HepG2 (cell line): Measurements from ENCODE around the gene TTC1. TPM values are rescaled to one million over a fixed set of nuclear protein-coding genes. Genes with fewer than 3 reads are reported as not detected.

Source experiments
- ATAC-seq: fragments of 200-7000 bp; cut with Tn5 transposase; 3 replicates; pipeline ENCODE4 v1.9.1; 2020; ENCODE audit warnings: mild to moderate bottlenecking, moderate library complexity
- BruUV-seq: library from RNA; stranded (reverse); fragments of 400-500 nt; replicated peaks from 2 replicates; lab custom pipeline; 2021; lab: Mats Ljungman, UMichigan
- CTCF ChIA-PET: fragments of 300-600 bp; formaldehyde crosslinking; extraction: SDS; loops from one replicate; lab custom pipeline; 2021; ENCODE audit warnings: low total read pairs, inconsistent platforms, low intra/inter-chr PET ratio; lab: Yijun Ruan, JAX
- POLR2A ChIA-PET: fragments of 350-600 bp; sonication (Branson Sonifier 250); formaldehyde crosslinking; loops from one replicate; lab custom pipeline; 2020; ENCODE audit warnings: antibody characterized with exemption, inconsistent platforms; lab: Yijun Ruan, JAX
- DNase-seq: peaks from one replicate; pipeline ENCODE4 v3.0.0-alpha.2; 2015; ENCODE audit warnings: low spot score
- FAIRE-seq: peaks from 3 replicates; lab custom pipeline; 2011; peaks lifted over from hg19 to GRCh38; lab: Jason Lieb, UNC
- H2AFZ ChIP-seq: one replicate; pipeline ENCODE4 v1.6.1; 2011; ENCODE audit warnings: low read length, inconsistent platforms
- H3K27ac ChIP-seq: fragments of 300-600 bp; 3 replicates; pipeline ENCODE4 v1.8.0; 2011; ENCODE audit warnings: mixed run types, mild to moderate bottlenecking, mixed read lengths, low read length, inconsistent platforms; ENCODE audit not compliant: insufficient read depth; ENCODE audit errors: extremely low read length
- H3K27me3 ChIP-seq, 2 experiments: fragments of 200-600 bp in 1 of 2; 2 replicates in 1 of 2; 3 replicates in 1 of 2; pipeline versions ENCODE4 v1.6.0 to v1.8.0; 2011; ENCODE audit warnings: low read length in 2 of 2, mild to moderate bottlenecking in 2 of 2, moderate library complexity in 2 of 2, inconsistent platforms in 1 of 2; ENCODE audit not compliant: insufficient read depth in 2 of 2, control insufficient read depth in 1 of 2
- H3K36me3 ChIP-seq, 2 experiments: fragments of 200-600 bp in 1 of 2; replicated peaks in 1 of 2; 2 replicates in 1 of 2; 3 replicates in 1 of 2; pipeline versions ENCODE4 v1.5.1 to v1.8.0; 2011; ENCODE audit warnings: low read length in 2 of 2, inconsistent platforms in 1 of 2; ENCODE audit not compliant: insufficient read depth in 2 of 2, control insufficient read depth in 1 of 2
- H3K4me1 ChIP-seq: 2 replicates; pipeline ENCODE4 v1.5.1; 2012; ENCODE audit warnings: low read length, inconsistent platforms; ENCODE audit not compliant: insufficient read depth
- H3K4me2 ChIP-seq: 2 replicates; pipeline ENCODE4 v1.6.0; 2011; ENCODE audit warnings: low read depth, low read length, inconsistent platforms
- H3K4me3 ChIP-seq, 3 experiments: fragments of 200-600 bp in 1 of 3; sonication (generic), shearing (Covaris generic) in 1 of 3; replicated peaks in 1 of 3; 2 replicates each; pipeline ENCODE4 v1.5.1; 2011 to 2016; ENCODE audit warnings: low read length in 3 of 3, inconsistent platforms in 2 of 3, low read depth in 2 of 3, mild to moderate bottlenecking in 2 of 3, control low read depth in 1 of 3, mixed read lengths in 1 of 3; ENCODE audit not compliant: insufficient read depth in 1 of 3
- H3K79me2 ChIP-seq: one replicate; pipeline ENCODE4 v1.6.1; 2011; ENCODE audit warnings: low read length, inconsistent platforms; ENCODE audit not compliant: insufficient read depth
- H3K9ac ChIP-seq: 2 replicates; pipeline ENCODE4 v1.6.0; 2011; ENCODE audit warnings: mild to moderate bottlenecking, low read depth, low read length, inconsistent platforms; ENCODE audit not compliant: insufficient read depth
- H3K9me3 ChIP-seq: 2 replicates; pipeline ENCODE4 v1.5.1; 2012; ENCODE audit warnings: mild to moderate bottlenecking, low read length
- H4K20me1 ChIP-seq: 2 replicates; pipeline ENCODE4 v1.6.0; 2011; ENCODE audit warnings: inconsistent platforms, mild to moderate bottlenecking, low read length, moderate library complexity; ENCODE audit not compliant: insufficient read depth
- CEBPG ChIP-seq: IDR thresholded peaks from 2 replicates; pipeline ENCODE4 v1.6.1; 2016
- MIXL1 ChIP-seq: IDR thresholded peaks from 2 replicates; pipeline ENCODE4 v1.6.1; 2016
- SP5 ChIP-seq: IDR thresholded peaks from 2 replicates; pipeline ENCODE4 v1.6.1; 2016; ENCODE audit warnings: low read depth, borderline replicate concordance
- TBX2 ChIP-seq: sonication (generic); formaldehyde crosslinking; IDR thresholded peaks from 2 replicates; pipeline ENCODE4 v1.5.0; 2020; ENCODE audit warnings: missing genetic modification reagents, mild to moderate bottlenecking, borderline replicate concordance
- TOE1 ChIP-seq: sonication (generic); formaldehyde crosslinking; IDR thresholded peaks from 2 replicates; pipeline ENCODE4 v1.4.0; 2020; ENCODE audit warnings: mild to moderate bottlenecking, missing genetic modification reagents
- ZMYM3 ChIP-seq: sonication (generic); formaldehyde crosslinking; IDR thresholded peaks from 2 replicates; pipeline ENCODE4 v1.5.1; 2020; ENCODE audit warnings: mild to moderate bottlenecking, missing genetic modification reagents
- ZMYM4 ChIP-seq: sonication (generic); formaldehyde crosslinking; IDR thresholded peaks from 2 replicates; pipeline ENCODE4 v1.8.1; 2023; ENCODE audit warnings: mild to moderate bottlenecking, missing genetic modification reagents
- ZSCAN9 ChIP-seq: IDR thresholded peaks from 2 replicates; pipeline ENCODE4 v1.6.1; 2016; ENCODE audit warnings: borderline replicate concordance
- WGBS: methylation state at CpG from one replicate; pipeline ENCODE4 v1.1.6; 2017; ENCODE audit warnings: low lambda C conversion rate; 5-methylcytosine and 5-hydroxymethylcytosine counted together
- in situ Hi-C: cut with HindIII; loops from 2 replicates; pipeline ENCODE4 v1.10.0; 2017; ENCODE audit warnings: low pct_unique_long_range_greater_than_20kb; ENCODE audit not compliant: extremely low pct_ligation_motif_present
- intact Hi-C: fragments of 100-400 bp; cut with micrococcal nuclease; formaldehyde crosslinking; loops from one replicate; pipeline ENCODE4 v1.10.0; 2022; ENCODE audit not compliant: unreplicated experiment
- polyA plus RNA-seq, 8 experiments: library from polyadenylated mRNA; depleted of rRNA in 3 of 8; stranded (reverse) in 7 of 8; unstranded in 1 of 8; fragments of >200 nt; fragmentation: Illumina TruSeq in 4 of 8; extraction: Trizol in 4 of 8; gene quantifications; 2 replicates each; pipeline versions ENCODE4 v1.2.1 to v1.2.3, GENCODE V29; 2011 to 2016; ENCODE audit warnings: low read depth in 4 of 8, missing spikeins in 1 of 8, mixed read lengths in 1 of 8; ENCODE audit not compliant: insufficient read depth in 1 of 8
- total RNA-seq, 5 experiments: library from RNA; depleted of rRNA; stranded (reverse); fragments of >200 nt; fragmentation: Illumina TruSeq; extraction: Trizol; gene quantifications; 2 replicates each; pipeline ENCODE4 v1.2.3, GENCODE V29; 2016; ENCODE audit warnings: low read depth in 1 of 5
- TF ChIP-seq, protein P1 (sequence below): sonication (generic); formaldehyde crosslinking; IDR thresholded peaks from 2 replicates; pipeline ENCODE4 v1.5.0; 2020; ENCODE audit warnings: mild to moderate bottlenecking, missing genetic modification reagents
- TF ChIP-seq, protein P2 (sequence below): sonication (generic); formaldehyde crosslinking; IDR thresholded peaks from 2 replicates; pipeline ENCODE4 v1.5.0; 2020; ENCODE audit warnings: mild to moderate bottlenecking, missing genetic modification reagents
- TF ChIP-seq, protein P3 (sequence below): sonication (generic); formaldehyde crosslinking; IDR thresholded peaks from 2 replicates; pipeline ENCODE4 v1.4.0; 2020; ENCODE audit warnings: mild to moderate bottlenecking, missing genetic modification reagents

Gene TTC1
- total and polyA plus RNA-seq, 2 of the 13 experiments (the other 11 are each of a cell fraction or from before 2014, with no cell fraction given) = 16.1 to 72.1 TPM

DNA sequence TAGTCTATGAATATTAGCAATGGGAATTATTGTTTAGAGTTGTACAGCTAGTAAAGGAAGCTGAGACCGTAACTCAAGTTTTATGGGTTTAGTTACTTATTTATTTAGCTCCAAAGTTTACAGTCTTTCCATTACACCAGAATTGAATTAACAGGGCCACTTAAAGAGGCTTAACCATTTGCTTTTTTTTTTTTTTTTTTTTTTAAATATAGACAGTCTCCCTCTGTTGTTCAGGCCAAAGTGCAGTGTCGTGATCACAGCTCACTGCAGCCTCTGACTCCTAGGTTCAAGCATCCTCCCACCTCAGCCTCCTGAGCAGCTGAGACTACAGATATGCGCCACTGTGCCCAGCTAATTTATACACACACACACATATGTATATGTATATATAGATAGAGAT, 1.4 kb upstream of the TTC1 start:
- DNase-seq = no peak
- POLR2A ChIA-PET = no interaction called here
- Histone ChIP-seq H3K27me3 (no peaks in the 10 kb centered on the region; a peak in 1 of 5 replicates), H3K36me3 (peaks cover 0 to 6% of the 10 kb centered on the region in 2 experiments; a peak in 3 of 5 replicates), H2AFZ (peak overlapping the region; percentile 40)
- WGBS = 33% methylated on average over 3 of the region's 3 CpGs
- peak; percentile 55 for TF ChIP-seq ZMYM3 (CRISPR knock-in tag)
- no peak for TF ChIP-seq ZSCAN9 (CRISPR knock-in tag)
- no peak for TF ChIP-seq TBX2 (CRISPR knock-in tag)
- TF ChIP-seq MIXL1 (CRISPR knock-in tag) = no peak
- TF ChIP-seq SP5 (CRISPR knock-in tag) = no peak
- TF ChIP-seq, protein P1, sequence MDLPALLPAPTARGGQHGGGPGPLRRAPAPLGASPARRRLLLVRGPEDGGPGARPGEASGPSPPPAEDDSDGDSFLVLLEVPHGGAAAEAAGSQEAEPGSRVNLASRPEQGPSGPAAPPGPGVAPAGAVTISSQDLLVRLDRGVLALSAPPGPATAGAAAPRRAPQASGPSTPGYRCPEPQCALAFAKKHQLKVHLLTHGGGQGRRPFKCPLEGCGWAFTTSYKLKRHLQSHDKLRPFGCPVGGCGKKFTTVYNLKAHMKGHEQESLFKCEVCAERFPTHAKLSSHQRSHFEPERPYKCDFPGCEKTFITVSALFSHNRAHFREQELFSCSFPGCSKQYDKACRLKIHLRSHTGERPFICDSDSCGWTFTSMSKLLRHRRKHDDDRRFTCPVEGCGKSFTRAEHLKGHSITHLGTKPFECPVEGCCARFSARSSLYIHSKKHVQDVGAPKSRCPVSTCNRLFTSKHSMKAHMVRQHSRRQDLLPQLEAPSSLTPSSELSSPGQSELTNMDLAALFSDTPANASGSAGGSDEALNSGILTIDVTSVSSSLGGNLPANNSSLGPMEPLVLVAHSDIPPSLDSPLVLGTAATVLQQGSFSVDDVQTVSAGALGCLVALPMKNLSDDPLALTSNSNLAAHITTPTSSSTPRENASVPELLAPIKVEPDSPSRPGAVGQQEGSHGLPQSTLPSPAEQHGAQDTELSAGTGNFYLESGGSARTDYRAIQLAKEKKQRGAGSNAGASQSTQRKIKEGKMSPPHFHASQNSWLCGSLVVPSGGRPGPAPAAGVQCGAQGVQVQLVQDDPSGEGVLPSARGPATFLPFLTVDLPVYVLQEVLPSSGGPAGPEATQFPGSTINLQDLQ (CRISPR knock-in tag) = no peak
- TF ChIP-seq, protein P2, sequence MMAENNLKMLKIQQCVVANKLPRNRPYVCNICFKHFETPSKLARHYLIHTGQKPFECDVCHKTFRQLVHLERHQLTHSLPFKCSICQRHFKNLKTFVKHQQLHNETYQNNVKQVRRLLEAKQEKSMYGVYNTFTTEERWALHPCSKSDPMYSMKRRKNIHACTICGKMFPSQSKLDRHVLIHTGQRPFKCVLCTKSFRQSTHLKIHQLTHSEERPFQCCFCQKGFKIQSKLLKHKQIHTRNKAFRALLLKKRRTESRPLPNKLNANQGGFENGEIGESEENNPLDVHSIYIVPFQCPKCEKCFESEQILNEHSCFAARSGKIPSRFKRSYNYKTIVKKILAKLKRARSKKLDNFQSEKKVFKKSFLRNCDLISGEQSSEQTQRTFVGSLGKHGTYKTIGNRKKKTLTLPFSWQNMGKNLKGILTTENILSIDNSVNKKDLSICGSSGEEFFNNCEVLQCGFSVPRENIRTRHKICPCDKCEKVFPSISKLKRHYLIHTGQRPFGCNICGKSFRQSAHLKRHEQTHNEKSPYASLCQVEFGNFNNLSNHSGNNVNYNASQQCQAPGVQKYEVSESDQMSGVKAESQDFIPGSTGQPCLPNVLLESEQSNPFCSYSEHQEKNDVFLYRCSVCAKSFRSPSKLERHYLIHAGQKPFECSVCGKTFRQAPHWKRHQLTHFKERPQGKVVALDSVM (CRISPR knock-in tag) = peak; percentile 89
- no peak for TF ChIP-seq CEBPG (CRISPR knock-in tag)
- no peak for TF ChIP-seq TOE1 (CRISPR knock-in tag)
- TF ChIP-seq, protein P3, sequence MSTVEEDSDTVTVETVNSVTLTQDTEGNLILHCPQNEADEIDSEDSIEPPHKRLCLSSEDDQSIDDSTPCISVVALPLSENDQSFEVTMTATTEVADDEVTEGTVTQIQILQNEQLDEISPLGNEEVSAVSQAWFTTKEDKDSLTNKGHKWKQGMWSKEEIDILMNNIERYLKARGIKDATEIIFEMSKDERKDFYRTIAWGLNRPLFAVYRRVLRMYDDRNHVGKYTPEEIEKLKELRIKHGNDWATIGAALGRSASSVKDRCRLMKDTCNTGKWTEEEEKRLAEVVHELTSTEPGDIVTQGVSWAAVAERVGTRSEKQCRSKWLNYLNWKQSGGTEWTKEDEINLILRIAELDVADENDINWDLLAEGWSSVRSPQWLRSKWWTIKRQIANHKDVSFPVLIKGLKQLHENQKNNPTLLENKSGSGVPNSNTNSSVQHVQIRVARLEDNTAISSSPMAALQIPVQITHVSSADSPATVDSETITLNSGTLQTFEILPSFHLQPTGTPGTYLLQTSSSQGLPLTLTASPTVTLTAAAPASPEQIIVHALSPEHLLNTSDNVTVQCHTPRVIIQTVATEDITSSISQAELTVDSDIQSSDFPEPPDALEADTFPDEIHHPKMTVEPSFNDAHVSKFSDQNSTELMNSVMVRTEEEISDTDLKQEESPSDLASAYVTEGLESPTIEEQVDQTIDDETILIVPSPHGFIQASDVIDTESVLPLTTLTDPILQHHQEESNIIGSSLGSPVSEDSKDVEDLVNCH (CRISPR knock-in tag) = no peak
- TF ChIP-seq ZMYM4 (CRISPR knock-in tag) = no peak
- TF ChIP-seq, all 625 proteins: peak for 2
- ATAC-seq = no peak
- no peak for FAIRE-seq
- CTCF ChIA-PET = no interaction called here
- in situ Hi-C loops = no loop called here
- no peaks in the 10 kb centered on the region for H3K9me3 ChIP-seq
- no peak overlapping the region for H3K9ac ChIP-seq
- peaks cover 44% of the 10 kb centered on the region for H3K4me1 ChIP-seq
- peaks cover 23% of the 10 kb centered on the region for H3K79me2 ChIP-seq
- BruUV-seq = no TSS peak
- H3K27ac ChIP-seq = no peak overlapping the region
- H3K4me3 ChIP-seq = no peak overlapping the region
- H4K20me1 ChIP-seq = no peaks in the 10 kb centered on the region
- intact Hi-C loops = loop anchor here (1.0 kb wide), 1 partner anchor 19 kb away; no protein-coding TSS in a partner anchor
- 0 out of 2 replicates have a peak overlapping the region, but pooled peaks have one; percentile 6 for H3K4me2 ChIP-seq
